HepG2 (cell line): ENCODE measurements around the gene GPRIN2. TPM values are rescaled to one million over a fixed set of nuclear protein-coding genes. Genes with fewer than 3 reads are reported as not detected.

Source experiments
- ATAC-seq: fragments of 200-7000 bp; cut with Tn5 transposase; 3 replicates; pipeline ENCODE4 v1.9.1; 2020; ENCODE audit warnings: mild to moderate bottlenecking, moderate library complexity
- BruUV-seq: library from RNA; stranded (reverse); fragments of 400-500 nt; replicated peaks from 2 replicates; lab custom pipeline; 2021; lab: Mats Ljungman, UMichigan
- CTCF ChIA-PET: fragments of 300-600 bp; formaldehyde crosslinking; extraction: SDS; loops from one replicate; lab custom pipeline; 2021; ENCODE audit warnings: low total read pairs, inconsistent platforms, low intra/inter-chr PET ratio; lab: Yijun Ruan, JAX
- POLR2A ChIA-PET: fragments of 350-600 bp; sonication (Branson Sonifier 250); formaldehyde crosslinking; loops from one replicate; lab custom pipeline; 2020; ENCODE audit warnings: antibody characterized with exemption, inconsistent platforms; lab: Yijun Ruan, JAX
- DNase-seq: peaks from one replicate; pipeline ENCODE4 v3.0.0-alpha.2; 2015; ENCODE audit warnings: low spot score
- FAIRE-seq: peaks from 3 replicates; lab custom pipeline; 2011; peaks lifted over from hg19 to GRCh38; lab: Jason Lieb, UNC
- H2AFZ ChIP-seq: one replicate; pipeline ENCODE4 v1.6.1; 2011; ENCODE audit warnings: low read length, inconsistent platforms
- H3K27ac ChIP-seq: fragments of 300-600 bp; 3 replicates; pipeline ENCODE4 v1.8.0; 2011; ENCODE audit warnings: mixed run types, mild to moderate bottlenecking, mixed read lengths, low read length, inconsistent platforms; ENCODE audit not compliant: insufficient read depth; ENCODE audit errors: extremely low read length
- H3K27me3 ChIP-seq, 2 experiments: fragments of 200-600 bp in 1 of 2; 2 replicates in 1 of 2; 3 replicates in 1 of 2; pipeline versions ENCODE4 v1.6.0 to v1.8.0; 2011; ENCODE audit warnings: low read length in 2 of 2, mild to moderate bottlenecking in 2 of 2, moderate library complexity in 2 of 2, inconsistent platforms in 1 of 2; ENCODE audit not compliant: insufficient read depth in 2 of 2, control insufficient read depth in 1 of 2
- H3K36me3 ChIP-seq, 2 experiments: fragments of 200-600 bp in 1 of 2; replicated peaks in 1 of 2; 2 replicates in 1 of 2; 3 replicates in 1 of 2; pipeline versions ENCODE4 v1.5.1 to v1.8.0; 2011; ENCODE audit warnings: low read length in 2 of 2, inconsistent platforms in 1 of 2; ENCODE audit not compliant: insufficient read depth in 2 of 2, control insufficient read depth in 1 of 2
- H3K4me1 ChIP-seq: 2 replicates; pipeline ENCODE4 v1.5.1; 2012; ENCODE audit warnings: low read length, inconsistent platforms; ENCODE audit not compliant: insufficient read depth
- H3K4me2 ChIP-seq: 2 replicates; pipeline ENCODE4 v1.6.0; 2011; ENCODE audit warnings: low read depth, low read length, inconsistent platforms
- H3K4me3 ChIP-seq, 3 experiments: fragments of 200-600 bp in 1 of 3; sonication (generic), shearing (Covaris generic) in 1 of 3; replicated peaks in 1 of 3; 2 replicates each; pipeline ENCODE4 v1.5.1; 2011 to 2016; ENCODE audit warnings: low read length in 3 of 3, inconsistent platforms in 2 of 3, low read depth in 2 of 3, mild to moderate bottlenecking in 2 of 3, control low read depth in 1 of 3, mixed read lengths in 1 of 3; ENCODE audit not compliant: insufficient read depth in 1 of 3
- H3K79me2 ChIP-seq: one replicate; pipeline ENCODE4 v1.6.1; 2011; ENCODE audit warnings: low read length, inconsistent platforms; ENCODE audit not compliant: insufficient read depth
- H3K9ac ChIP-seq: 2 replicates; pipeline ENCODE4 v1.6.0; 2011; ENCODE audit warnings: mild to moderate bottlenecking, low read depth, low read length, inconsistent platforms; ENCODE audit not compliant: insufficient read depth
- H3K9me3 ChIP-seq: 2 replicates; pipeline ENCODE4 v1.5.1; 2012; ENCODE audit warnings: mild to moderate bottlenecking, low read length
- H4K20me1 ChIP-seq: 2 replicates; pipeline ENCODE4 v1.6.0; 2011; ENCODE audit warnings: inconsistent platforms, mild to moderate bottlenecking, low read length, moderate library complexity; ENCODE audit not compliant: insufficient read depth
- ADNP ChIP-seq: sonication (generic); formaldehyde crosslinking; IDR thresholded peaks from 2 replicates; pipeline ENCODE4 v1.4.0; 2020; ENCODE audit warnings: missing genetic modification reagents
- BORCS8-MEF2B ChIP-seq: sonication (generic); formaldehyde crosslinking; IDR thresholded peaks from 2 replicates; pipeline ENCODE4 v1.8.0; 2022; ENCODE audit warnings: mild to moderate bottlenecking, missing genetic modification reagents
- CCDC6 ChIP-seq: sonication (generic); formaldehyde crosslinking; IDR thresholded peaks from 2 replicates; pipeline ENCODE4 v1.8.1; 2022; ENCODE audit warnings: mild to moderate bottlenecking, missing genetic modification reagents, moderate library complexity
- GABPA ChIP-seq, 2 experiments: IDR thresholded peaks; 2 replicates each; pipeline ENCODE4 v1.6.1; 2011 to 2016; ENCODE audit warnings: low read depth in 2 of 2, low read length in 1 of 2, missing biosample characterization in 1 of 2, missing genetic modification characterization in 1 of 2
- HNRNPLL ChIP-seq: fragments of 200-400 bp; formaldehyde crosslinking; IDR thresholded peaks from 2 replicates; pipeline ENCODE4 v1.6.1; 2017; ENCODE audit warnings: mild to moderate bottlenecking, low read depth, low read length; ENCODE audit not compliant: poor library complexity, severe bottlenecking
- LRRFIP1 ChIP-seq: sonication (generic); formaldehyde crosslinking; conservative IDR thresholded peaks from 2 replicates; pipeline ENCODE4 v1.4.0; 2020; ENCODE audit warnings: missing genetic modification reagents
- PAXIP1 ChIP-seq: sonication (generic); formaldehyde crosslinking; conservative IDR thresholded peaks from 2 replicates; pipeline ENCODE4 v1.4.0; 2020; ENCODE audit warnings: mild to moderate bottlenecking, missing genetic modification reagents, moderate library complexity
- ZNF367 ChIP-seq: sonication (generic); formaldehyde crosslinking; IDR thresholded peaks from 2 replicates; pipeline ENCODE4 v1.4.0; 2020; ENCODE audit warnings: missing genetic modification reagents, borderline replicate concordance
- WGBS: methylation state at CpG from one replicate; pipeline ENCODE4 v1.1.6; 2017; ENCODE audit warnings: low lambda C conversion rate; 5-methylcytosine and 5-hydroxymethylcytosine counted together
- in situ Hi-C: cut with HindIII; loops from 2 replicates; pipeline ENCODE4 v1.10.0; 2017; ENCODE audit warnings: low pct_unique_long_range_greater_than_20kb; ENCODE audit not compliant: extremely low pct_ligation_motif_present
- intact Hi-C: fragments of 100-400 bp; cut with micrococcal nuclease; formaldehyde crosslinking; loops from one replicate; pipeline ENCODE4 v1.10.0; 2022; ENCODE audit not compliant: unreplicated experiment
- polyA plus RNA-seq, 8 experiments: library from polyadenylated mRNA; depleted of rRNA in 3 of 8; stranded (reverse) in 7 of 8; unstranded in 1 of 8; fragments of >200 nt; fragmentation: Illumina TruSeq in 4 of 8; extraction: Trizol in 4 of 8; gene quantifications; 2 replicates each; pipeline versions ENCODE4 v1.2.1 to v1.2.3, GENCODE V29; 2011 to 2016; ENCODE audit warnings: low read depth in 4 of 8, missing spikeins in 1 of 8, mixed read lengths in 1 of 8; ENCODE audit not compliant: insufficient read depth in 1 of 8
- total RNA-seq, 5 experiments: library from RNA; depleted of rRNA; stranded (reverse); fragments of >200 nt; fragmentation: Illumina TruSeq; extraction: Trizol; gene quantifications; 2 replicates each; pipeline ENCODE4 v1.2.3, GENCODE V29; 2016; ENCODE audit warnings: low read depth in 1 of 5

GPRIN2 gene
- total and polyA plus RNA-seq, 2 of the 13 experiments (the other 11 are each of a cell fraction or from before 2014, with no cell fraction given), result not detected

GRCh38 chr10:46542567-46543465 is 13.6 kb downstream of the GPRIN2 start:
- Histone ChIP-seq H3K79me2 (no peaks in the 10 kb centered on the region), H4K20me1 (no peaks in the 10 kb centered on the region), H3K9me3 (no peaks in the 10 kb centered on the region), H3K4me3 (no peak overlapping the region), H3K4me1 (peaks cover 15% of the 10 kb centered on the region), H3K36me3 (no peaks in the 10 kb centered on the region), H3K9ac (no peak overlapping the region), H3K27me3 (peaks cover 4 to 23% of the 10 kb centered on the region in 2 experiments; a peak in 2 of 5 replicates), H3K4me2 (no peak overlapping the region), H3K27ac (no peak overlapping the region), H2AFZ (no peak overlapping the region)
- CTCF ChIA-PET, result no interaction called here
- in situ Hi-C loops (no loop called here), intact Hi-C loops (no loop called here)
- POLR2A ChIA-PET, result no interaction called here
- DNase-seq, result no peak
- 42% methylated on average over 7 of the region's 7 CpGs for WGBS
- TF ChIP-seq BORCS8-MEF2B (no peak), CCDC6 (CRISPR knock-in tag) (no peak)
- BruUV-seq, result no TSS peak
- no peak for FAIRE-seq
- no peak for ATAC-seq

- H3K9ac ChIP-seq, result no peak overlapping the region
- DNase-seq (no peak), ATAC-seq (no peak), FAIRE-seq (no peak)
- intact Hi-C loops (no loop called here), in situ Hi-C loops (no loop called here)
- H3K4me2 ChIP-seq, result no peak overlapping the region
- ChIA-PET POLR2A (no interaction called here), CTCF (no interaction called here)
- no peak overlapping the region for H3K27ac ChIP-seq
- peaks cover 4 to 18% of the 10 kb centered on the region in 2 experiments; a peak in 3 of 5 replicates for H3K27me3 ChIP-seq
- H4K20me1 ChIP-seq, result no peaks in the 10 kb centered on the region
- peaks cover 15% of the 10 kb centered on the region for H3K4me1 ChIP-seq
- H3K4me3 ChIP-seq, result no peak overlapping the region
- H3K79me2 ChIP-seq, result no peaks in the 10 kb centered on the region
- BruUV-seq, result no TSS peak
- 72% methylated on average over 7 of the region's 7 CpGs for WGBS
- no peak overlapping the region for H2AFZ ChIP-seq
- no peaks in the 10 kb centered on the region for H3K9me3 ChIP-seq
- H3K36me3 ChIP-seq, result no peaks in the 10 kb centered on the region
- TF ChIP-seq PAXIP1 (CRISPR knock-in tag) (no peak), ZNF367 (no peak), ADNP (CRISPR knock-in tag) (no peak), LRRFIP1 (CRISPR knock-in tag) (no peak), HNRNPLL (no peak), GABPA (IDR thresholded peaks at IDR 0.05; ENCODE audit: low read depth, low read length) (no peak), GABPA (CRISPR knock-in tag; IDR thresholded peaks at IDR 0.05; ENCODE audit: low read depth) (no peak)
Observed at GRCh38 chr10:46541735-46542566, 14.5 kb downstream of the GPRIN2 start.
